IMR-90 (cell line): Measurements from ENCODE around the gene NRIP3. TPM values are rescaled to one million over a fixed set of nuclear protein-coding genes. Genes with fewer than 3 reads are reported as not detected.
A peak's percentile ranks its signal among the peaks of the same experiment; 100 is the strongest.

Experiments used
- ATAC-seq: fragments of 200-7000 bp; cut with Tn5 transposase; 2 replicates; pipeline ENCODE4 v1.9.1; 2020; ENCODE audit warnings: low read depth, mild to moderate bottlenecking, moderate library complexity
- BruUV-seq: library from RNA; stranded (reverse); fragments of 400-500 nt; replicated peaks from 2 replicates; lab custom pipeline; 2021; lab: Mats Ljungman, UMichigan
- CTCF ChIA-PET: fragments of 300-600 bp; formaldehyde crosslinking; extraction: SDS; loops from one replicate; lab custom pipeline; 2021; ENCODE audit warnings: antibody characterized with exemption; lab: Yijun Ruan, JAX
- POLR2A ChIA-PET: fragments of 300-600 bp; sonication (Branson Sonifier 250); formaldehyde crosslinking; loops from one replicate; lab custom pipeline; 2022; ENCODE audit warnings: antibody characterized with exemption; ENCODE audit not compliant: unreplicated experiment; lab: Charles Lee
- DNase-seq: peaks from one replicate; pipeline ENCODE4 v3.0.0; 2013
- H2AFZ ChIP-seq: replicated peaks from 2 replicates; pipeline ENCODE3; 2013; ENCODE audit warnings: low read length, mild to moderate bottlenecking; ENCODE audit not compliant: poor library complexity
- H2AK5ac ChIP-seq: 2 replicates; pipeline ENCODE4 v1.6.1; 2013; ENCODE audit warnings: low read depth, low read length, inconsistent platforms
- H2AK9ac ChIP-seq: replicated peaks from 2 replicates; pipeline ENCODE3; 2013; ENCODE audit warnings: mild to moderate bottlenecking, low read depth, low read length, moderate library complexity; ENCODE audit not compliant: poor library complexity
- H2BK120ac ChIP-seq: 2 replicates; pipeline ENCODE4 v1.6.1; 2013; ENCODE audit warnings: low read depth, low read length, inconsistent platforms
- H2BK15ac ChIP-seq: 3 replicates; pipeline ENCODE4 v1.6.1; 2013; ENCODE audit warnings: low read depth, low read length, inconsistent platforms
- H2BK20ac ChIP-seq: 2 replicates; pipeline ENCODE4 v1.6.1; 2013; ENCODE audit warnings: low read depth, mild to moderate bottlenecking, inconsistent platforms, low read length, moderate library complexity
- H2BK5ac ChIP-seq: 2 replicates; pipeline ENCODE4 v1.6.1; 2013; ENCODE audit warnings: mild to moderate bottlenecking, low read depth, low read length, inconsistent platforms; ENCODE audit not compliant: poor library complexity, severe bottlenecking
- H3K14ac ChIP-seq: replicated peaks from 2 replicates; pipeline ENCODE4 v1.6.1; 2013; ENCODE audit warnings: low read depth, low read length, inconsistent platforms
- H3K18ac ChIP-seq: 2 replicates; pipeline ENCODE4 v1.6.1; 2013; ENCODE audit warnings: low read depth, low read length, control low read depth
- H3K23ac ChIP-seq: 2 replicates; pipeline ENCODE4 v1.6.1; 2013; ENCODE audit warnings: low read depth, low read length, inconsistent platforms
- H3K27ac ChIP-seq: 2 replicates; pipeline ENCODE4 v1.5.1; 2013; ENCODE audit warnings: mild to moderate bottlenecking, control low read depth, low read length; ENCODE audit not compliant: insufficient read depth
- H3K27me3 ChIP-seq: 2 replicates; pipeline ENCODE4 v1.6.1; 2013; ENCODE audit warnings: low read length; ENCODE audit not compliant: control insufficient read depth, insufficient read depth
- H3K36me3 ChIP-seq: 2 replicates; pipeline ENCODE4 v1.6.1; 2013; ENCODE audit warnings: low read length, mixed read lengths; ENCODE audit not compliant: control insufficient read depth, insufficient read depth
- H3K4ac ChIP-seq: 2 replicates; pipeline ENCODE4 v1.6.1; 2013; ENCODE audit warnings: low read depth, low read length, inconsistent platforms
- H3K4me1 ChIP-seq: 2 replicates; pipeline ENCODE4 v1.6.1; 2013; ENCODE audit warnings: low read length, mixed read lengths; ENCODE audit not compliant: control insufficient read depth, insufficient read depth
- H3K4me2 ChIP-seq: 2 replicates; pipeline ENCODE4 v1.6.1; 2013; ENCODE audit warnings: low read depth, mild to moderate bottlenecking, control low read depth, low read length, moderate library complexity
- H3K4me3 ChIP-seq: 2 replicates; pipeline ENCODE4 v1.5.1; 2013; ENCODE audit warnings: low read depth, mild to moderate bottlenecking, control low read depth, low read length, moderate library complexity; ENCODE audit not compliant: insufficient read depth
- H3K56ac ChIP-seq: 2 replicates; pipeline ENCODE4 v1.6.1; 2013; ENCODE audit warnings: low read length, inconsistent platforms; ENCODE audit not compliant: insufficient read depth; ENCODE audit errors: extremely low read depth
- H3K79me1 ChIP-seq, 2 experiments: 2 replicates each; pipeline ENCODE4 v1.6.1; 2013; ENCODE audit warnings: low read length in 2 of 2, inconsistent platforms in 1 of 2, low read depth in 1 of 2
- H3K9ac ChIP-seq: 2 replicates; pipeline ENCODE4 v1.6.1; 2013; ENCODE audit warnings: low read depth, low read length, control low read depth
- H3K9me1 ChIP-seq: 2 replicates; pipeline ENCODE4 v1.6.1; 2013; ENCODE audit warnings: low read length, inconsistent platforms; ENCODE audit not compliant: insufficient read depth
- H3K9me3 ChIP-seq: 2 replicates; pipeline ENCODE4 v1.6.1; 2013; ENCODE audit warnings: low read length; ENCODE audit not compliant: control insufficient read depth, insufficient read depth
- H4K20me1 ChIP-seq: 2 replicates; pipeline ENCODE4 v1.6.1; 2013; ENCODE audit warnings: low read length, inconsistent platforms; ENCODE audit not compliant: insufficient read depth
- H4K5ac ChIP-seq: 2 replicates; pipeline ENCODE4 v1.6.1; 2013; ENCODE audit warnings: mild to moderate bottlenecking, low read depth, low read length, control low read depth
- H4K8ac ChIP-seq, 2 experiments: 2 replicates each; pipeline ENCODE4 v1.6.1; 2013; ENCODE audit warnings: low read depth in 2 of 2, low read length in 2 of 2, control low read depth in 1 of 2, inconsistent platforms in 1 of 2
- H4K91ac ChIP-seq: 2 replicates; pipeline ENCODE4 v1.6.1; 2013; ENCODE audit warnings: low read depth, low read length, inconsistent platforms; ENCODE audit not compliant: insufficient read depth
- BHLHE40 ChIP-seq: fragments of 150-350 bp; IDR thresholded peaks from 2 replicates; pipeline ENCODE4 v1.6.1; 2016; ENCODE audit warnings: mild to moderate bottlenecking, low read depth, low read length
- CEBPB ChIP-seq: IDR thresholded peaks from 2 replicates; pipeline ENCODE4 v1.6.1; 2012; ENCODE audit warnings: low read depth, low read length, improper control_type of control experiment
- CHD1 ChIP-seq: IDR thresholded peaks from 2 replicates; pipeline ENCODE4 v1.6.1; 2012; ENCODE audit warnings: low read depth, low read length, improper control_type of control experiment
- FOS ChIP-seq: fragments of 150-350 bp; IDR thresholded peaks from 2 replicates; pipeline ENCODE4 v1.6.1; 2016; ENCODE audit warnings: low read depth, low read length
- MAFK ChIP-seq: IDR thresholded peaks from 2 replicates; pipeline ENCODE4 v1.6.1; 2012; ENCODE audit warnings: low read depth, low read length, improper control_type of control experiment
- MAZ ChIP-seq: IDR thresholded peaks from 2 replicates; pipeline ENCODE4 v1.6.1; 2012; ENCODE audit warnings: low read depth, mild to moderate bottlenecking, low read length, improper control_type of control experiment, moderate library complexity, borderline replicate concordance
- MXI1 ChIP-seq: IDR thresholded peaks from 2 replicates; pipeline ENCODE4 v1.6.1; 2012; ENCODE audit warnings: low read depth, mild to moderate bottlenecking, low read length, moderate library complexity, borderline replicate concordance
- POLR2A ChIP-seq: IDR thresholded peaks from 2 replicates; pipeline ENCODE4 v1.6.1; 2012; ENCODE audit warnings: mild to moderate bottlenecking, low read depth, low read length
- RAD21 ChIP-seq: IDR thresholded peaks from 2 replicates; pipeline ENCODE4 v1.6.1; 2012; ENCODE audit warnings: low read length, improper control_type of control experiment
- RCOR1 ChIP-seq: IDR thresholded peaks from 2 replicates; pipeline ENCODE4 v1.6.1; 2012; ENCODE audit warnings: mild to moderate bottlenecking, low read length, improper control_type of control experiment; ENCODE audit not compliant: insufficient replicate concordance
- RFX5 ChIP-seq: IDR thresholded peaks from 2 replicates; pipeline ENCODE4 v1.8.0; 2012; ENCODE audit warnings: low read depth, mild to moderate bottlenecking, low read length, moderate library complexity
- SMC3 ChIP-seq: fragments of 150-350 bp; IDR thresholded peaks from 2 replicates; pipeline ENCODE4 v1.6.1; 2016; ENCODE audit warnings: low read depth, mild to moderate bottlenecking, antibody characterized with exemption, low read length, moderate library complexity
- WGBS, 2 experiments: methylation state at CpG; one replicate each; pipeline versions ENCODE4 v1.1.5 to v1.1.7; 2013; ENCODE audit warnings: missing lambda C conversion rate in 2 of 2; ENCODE audit not compliant: insufficient read length in 1 of 2; ENCODE audit errors: extremely low coverage in 2 of 2; 5-methylcytosine and 5-hydroxymethylcytosine counted together
- dilution Hi-C: fragments of 300-500 bp; cut with HindIII; formaldehyde crosslinking; loops from one replicate; pipeline ENCODE4 v1.14.3; 2018; ENCODE audit warnings: low sequenced_read_pairs; ENCODE audit not compliant: unreplicated experiment
- in situ Hi-C: fragments of 300-500 bp; cut with MboI; formaldehyde crosslinking; loops from 3 replicates; pipeline ENCODE4 v1.14.3; 2019; ENCODE audit warnings: low sequenced_read_pairs, inconsistent platforms, mixed read lengths
- intact Hi-C: fragments of 100-400 bp; cut with micrococcal nuclease; formaldehyde crosslinking; loops from 2 replicates; pipeline ENCODE4 v1.10.0; 2022
- polyA plus RNA-seq, 3 experiments: library from polyadenylated mRNA; depleted of rRNA; stranded (reverse); fragments of >200 nt; gene quantifications; 2 replicates each; pipeline ENCODE4 v1.2.3, GENCODE V29; 2012; ENCODE audit warnings: low replicate concordance in 1 of 3
- total RNA-seq: library from RNA; depleted of rRNA; stranded (reverse); fragments of >200 nt; gene quantifications from 2 replicates; pipeline ENCODE4 v1.2.3, GENCODE V29; 2012
- TF ChIP-seq, protein P1 (sequence below): conservative IDR thresholded peaks from 2 replicates; pipeline ENCODE4 v1.5.1; 2012; ENCODE audit warnings: mild to moderate bottlenecking, low read depth, low read length, improper control_type of control experiment
- TF ChIP-seq, protein P2 (sequence below): fragments of 150-350 bp; IDR thresholded peaks from 2 replicates; pipeline ENCODE4 v1.6.1; 2016; ENCODE audit warnings: low read depth, mild to moderate bottlenecking, low read length, moderate library complexity, borderline replicate concordance
- TF ChIP-seq, protein P3 (sequence below): fragments of 150-350 bp; IDR thresholded peaks from 2 replicates; pipeline ENCODE4 v1.6.1; 2017; ENCODE audit warnings: mild to moderate bottlenecking, antibody characterized with exemption, low read length, low read depth

The NRIP3 gene
- total and polyA plus RNA-seq, 2 of the 4 experiments (the other 2 are of a cell fraction): 11.5 to 43.6 TPM

DNA sequence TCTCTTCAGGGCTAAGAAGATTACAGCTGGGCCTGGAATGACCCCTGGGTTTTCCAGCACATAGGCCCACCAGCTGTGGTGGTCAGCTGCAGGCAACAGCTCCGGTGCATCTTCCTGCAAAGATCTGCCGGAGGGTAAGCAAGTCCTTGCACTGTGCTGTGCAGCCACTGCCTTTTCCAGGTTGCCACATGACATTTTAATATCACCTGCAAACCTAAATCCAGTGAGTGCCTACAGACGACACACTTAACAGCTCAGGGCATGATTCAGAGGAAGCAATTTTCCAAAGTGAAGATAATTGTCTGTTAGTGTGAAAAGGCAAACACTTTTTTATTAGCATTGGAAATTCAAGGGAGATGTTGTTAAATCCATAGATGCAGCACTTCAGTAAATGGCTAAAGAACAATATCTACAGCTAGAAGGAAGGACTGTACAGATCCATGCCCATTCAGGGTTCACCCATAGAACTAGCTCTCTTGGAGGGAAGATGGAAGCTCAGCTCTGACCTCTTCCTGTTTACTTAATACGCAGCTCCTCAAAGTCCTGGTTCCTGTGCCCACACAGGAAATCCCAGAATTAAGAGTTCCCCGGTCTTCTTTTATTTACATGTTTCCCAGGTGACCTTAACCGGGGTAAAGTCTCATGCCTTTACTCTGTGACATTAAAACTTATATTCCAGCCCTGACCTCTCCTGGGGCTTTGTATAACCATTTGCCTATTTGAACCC, 13.3 kb upstream of the NRIP3 start:
- no peak overlapping the region for H2AK9ac ChIP-seq
- H3K14ac ChIP-seq: no peak overlapping the region
- H3K9me3 ChIP-seq: no peaks in the 10 kb centered on the region
- H3K79me1 ChIP-seq: no peaks in the 10 kb centered on the region
- no peak overlapping the region for H2BK15ac ChIP-seq
- H3K4ac ChIP-seq: no peak overlapping the region
- dilution Hi-C loops: no loop called here
- no peaks in the 10 kb centered on the region for H3K27me3 ChIP-seq
- intact Hi-C loops: no loop called here
- H2BK120ac ChIP-seq: no peak overlapping the region
- H4K8ac ChIP-seq: peak overlapping the region in 1 of 2 experiments; percentile 35; a peak in 1 of 4 replicates
- POLR2A ChIA-PET: interaction anchor here (1.1 kb wide), 1 partner anchor 13 kb away, joined by 4 read pairs; the partner anchor contains the start of gene NRIP3
- 80% methylated on average over 1 of the region's 6 CpGs; no CpG with 5 or more reads in 1 of the 2 experiments for WGBS, 2 experiments
- no peak overlapping the region for H4K5ac ChIP-seq
- no peak overlapping the region for H3K18ac ChIP-seq
- in situ Hi-C loops: loop anchor here (5.0 to 25.0 kb wide), 2 partner anchors 115 to 495 kb away; no protein-coding TSS in a partner anchor
- no peak overlapping the region for H2AK5ac ChIP-seq
- H2AFZ ChIP-seq: no peak overlapping the region
- no peaks in the 10 kb centered on the region for H4K20me1 ChIP-seq
- H4K91ac ChIP-seq: no peak overlapping the region
- H3K36me3 ChIP-seq: no peaks in the 10 kb centered on the region
- no peak overlapping the region for H2BK20ac ChIP-seq
- no peak overlapping the region for H3K27ac ChIP-seq
- no peaks in the 10 kb centered on the region for H3K4me1 ChIP-seq
- H3K23ac ChIP-seq: no peak overlapping the region
- no peak overlapping the region for H2BK5ac ChIP-seq
- BruUV-seq: no TSS peak
- peak; percentile 2 for DNase-seq
- CTCF ChIA-PET: interaction anchor here (1.0 to 2.7 kb wide), 3 partner anchors 17 to 121 kb away, joined by 3 to 20 read pairs (median 3); no protein-coding TSS in a partner anchor
- H3K56ac ChIP-seq: no peak overlapping the region
- H3K9ac ChIP-seq: no peak overlapping the region
- H3K9me1 ChIP-seq: peaks cover 4% of the 10 kb centered on the region; the same call in 1 of the 2 replicates
- no peak overlapping the region for H3K4me2 ChIP-seq
- no peak for ATAC-seq
- H3K4me3 ChIP-seq: no peak overlapping the region
- no peak for TF ChIP-seq RAD21
- no peak for TF ChIP-seq CEBPB
- TF ChIP-seq, protein P1, sequence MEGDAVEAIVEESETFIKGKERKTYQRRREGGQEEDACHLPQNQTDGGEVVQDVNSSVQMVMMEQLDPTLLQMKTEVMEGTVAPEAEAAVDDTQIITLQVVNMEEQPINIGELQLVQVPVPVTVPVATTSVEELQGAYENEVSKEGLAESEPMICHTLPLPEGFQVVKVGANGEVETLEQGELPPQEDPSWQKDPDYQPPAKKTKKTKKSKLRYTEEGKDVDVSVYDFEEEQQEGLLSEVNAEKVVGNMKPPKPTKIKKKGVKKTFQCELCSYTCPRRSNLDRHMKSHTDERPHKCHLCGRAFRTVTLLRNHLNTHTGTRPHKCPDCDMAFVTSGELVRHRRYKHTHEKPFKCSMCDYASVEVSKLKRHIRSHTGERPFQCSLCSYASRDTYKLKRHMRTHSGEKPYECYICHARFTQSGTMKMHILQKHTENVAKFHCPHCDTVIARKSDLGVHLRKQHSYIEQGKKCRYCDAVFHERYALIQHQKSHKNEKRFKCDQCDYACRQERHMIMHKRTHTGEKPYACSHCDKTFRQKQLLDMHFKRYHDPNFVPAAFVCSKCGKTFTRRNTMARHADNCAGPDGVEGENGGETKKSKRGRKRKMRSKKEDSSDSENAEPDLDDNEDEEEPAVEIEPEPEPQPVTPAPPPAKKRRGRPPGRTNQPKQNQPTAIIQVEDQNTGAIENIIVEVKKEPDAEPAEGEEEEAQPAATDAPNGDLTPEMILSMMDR: no peak
- TF ChIP-seq MAZ: no peak
- no peak for TF ChIP-seq MXI1
- TF ChIP-seq MAFK: no peak
- TF ChIP-seq, protein P2, sequence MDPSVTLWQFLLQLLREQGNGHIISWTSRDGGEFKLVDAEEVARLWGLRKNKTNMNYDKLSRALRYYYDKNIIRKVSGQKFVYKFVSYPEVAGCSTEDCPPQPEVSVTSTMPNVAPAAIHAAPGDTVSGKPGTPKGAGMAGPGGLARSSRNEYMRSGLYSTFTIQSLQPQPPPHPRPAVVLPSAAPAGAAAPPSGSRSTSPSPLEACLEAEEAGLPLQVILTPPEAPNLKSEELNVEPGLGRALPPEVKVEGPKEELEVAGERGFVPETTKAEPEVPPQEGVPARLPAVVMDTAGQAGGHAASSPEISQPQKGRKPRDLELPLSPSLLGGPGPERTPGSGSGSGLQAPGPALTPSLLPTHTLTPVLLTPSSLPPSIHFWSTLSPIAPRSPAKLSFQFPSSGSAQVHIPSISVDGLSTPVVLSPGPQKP: no peak
- no peak for TF ChIP-seq SMC3
- TF ChIP-seq FOS: no peak
- no peak for TF ChIP-seq POLR2A
- no peak for TF ChIP-seq CHD1
- TF ChIP-seq, protein P3, sequence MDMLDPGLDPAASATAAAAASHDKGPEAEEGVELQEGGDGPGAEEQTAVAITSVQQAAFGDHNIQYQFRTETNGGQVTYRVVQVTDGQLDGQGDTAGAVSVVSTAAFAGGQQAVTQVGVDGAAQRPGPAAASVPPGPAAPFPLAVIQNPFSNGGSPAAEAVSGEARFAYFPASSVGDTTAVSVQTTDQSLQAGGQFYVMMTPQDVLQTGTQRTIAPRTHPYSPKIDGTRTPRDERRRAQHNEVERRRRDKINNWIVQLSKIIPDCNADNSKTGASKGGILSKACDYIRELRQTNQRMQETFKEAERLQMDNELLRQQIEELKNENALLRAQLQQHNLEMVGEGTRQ: no peak
- no peak for TF ChIP-seq RCOR1
- TF ChIP-seq RFX5: no peak
- no peak for TF ChIP-seq BHLHE40
